Fibroblast of skin of right quadriceps (primary cell): Measurements from ENCODE around the gene NHP2.

Source experiments
- DNase-seq: peaks from one replicate; pipeline ENCODE4 v3.0.0-alpha.2; 2013

Gene NHP2

DNA sequence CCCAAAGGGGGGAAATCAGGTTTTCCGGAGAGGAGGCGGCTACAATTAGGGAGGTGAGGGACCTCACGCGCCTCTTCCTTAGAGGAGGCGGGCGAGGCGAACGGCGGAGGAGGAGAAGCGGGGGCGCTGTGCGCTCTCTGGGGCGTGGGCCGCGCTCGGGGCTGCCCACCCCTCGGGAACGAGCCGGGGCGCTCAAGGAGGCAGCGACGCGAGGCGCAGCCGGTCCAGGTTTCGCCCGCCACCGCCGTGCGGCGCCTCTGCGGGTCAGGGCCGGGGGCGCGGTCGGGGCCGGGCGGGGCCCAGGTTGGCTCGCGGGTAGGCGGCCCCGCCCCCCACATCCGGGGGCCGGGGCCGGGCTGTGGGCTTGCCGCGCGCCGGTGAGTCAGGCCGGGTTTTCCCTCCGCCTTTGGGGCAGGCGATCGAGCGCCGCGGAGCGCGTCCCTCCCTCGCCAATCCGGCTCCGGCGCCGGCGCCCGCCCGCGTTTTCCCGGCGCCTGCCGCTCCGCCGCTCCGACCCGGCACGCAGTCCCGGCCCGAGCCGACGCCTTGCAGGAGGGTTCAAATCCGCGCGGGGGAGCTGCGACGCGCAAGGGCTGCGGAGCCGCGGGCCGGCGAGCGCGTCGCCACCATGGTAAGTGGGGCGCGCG, 40.4 kb downstream of the NHP2 start, which contains the start of gene N4BP3:
Gene N4BP3 (plus strand): TSS at position 392 of the 647 bp plus-strand sequence. CDS start 6,052 bp downstream, outside the sequence.
- DNase-seq = peak; percentile 42

DNA sequence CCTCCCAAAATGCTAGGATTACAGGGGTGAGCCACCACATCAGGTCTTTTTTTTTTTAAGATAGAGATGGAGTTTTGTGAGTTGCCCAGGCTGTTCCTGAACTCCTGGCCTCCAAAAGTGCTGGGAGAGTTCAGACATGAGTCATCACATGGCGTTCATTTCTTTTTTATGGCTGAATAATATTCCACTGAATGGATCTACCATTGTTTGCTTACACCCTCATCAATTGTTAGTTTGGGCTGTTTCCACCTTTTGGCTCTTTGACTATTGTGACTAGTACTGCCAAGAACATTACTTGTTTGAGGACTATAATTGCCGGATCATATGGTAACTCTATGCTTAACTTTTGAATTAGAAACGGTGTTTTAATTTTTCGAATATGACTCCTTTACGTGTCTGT, 41.1 kb downstream of the NHP2 start:
- no peak for DNase-seq

DNA sequence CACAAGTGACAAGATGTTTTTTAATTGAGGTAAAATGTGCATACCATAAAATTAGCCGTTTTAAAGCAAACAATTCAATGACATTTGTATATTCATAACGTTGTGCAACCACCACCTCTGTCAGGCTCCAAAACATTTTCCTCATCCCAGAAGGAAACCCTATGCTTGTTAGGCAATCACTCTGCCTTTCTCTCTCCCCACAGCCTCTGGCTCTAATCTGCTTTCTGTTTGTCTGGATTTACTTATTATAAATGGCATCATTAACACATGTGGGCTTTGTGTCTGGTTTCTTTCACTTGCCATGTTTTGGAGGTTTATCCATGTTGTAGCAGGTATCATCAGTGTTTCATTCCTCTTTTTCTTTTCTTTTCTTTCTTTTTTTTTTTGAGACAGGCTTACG, 41.8 kb downstream of the NHP2 start:
- DNase-seq = peak; percentile 30

DNA sequence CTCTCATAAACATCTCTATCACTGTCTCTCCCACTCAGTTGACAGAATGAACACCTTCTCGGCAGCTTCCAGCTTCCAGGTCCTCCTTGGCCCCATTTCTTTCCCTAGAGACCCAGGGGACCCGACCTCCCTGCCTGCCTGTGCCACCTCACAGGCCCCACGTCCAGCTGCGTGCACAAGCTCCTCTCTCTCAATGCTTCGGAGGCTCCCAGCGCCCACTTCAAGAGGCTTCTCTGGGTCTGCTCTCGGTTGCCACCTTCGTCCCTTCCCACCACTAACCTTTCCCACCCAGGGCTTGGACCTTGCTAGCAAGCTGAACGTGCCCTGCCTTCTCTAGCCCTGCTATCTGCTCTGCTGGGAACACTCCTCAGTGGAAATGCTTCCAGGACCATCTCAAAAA, 43.2 kb downstream of the NHP2 start:
- no peak for DNase-seq

DNA sequence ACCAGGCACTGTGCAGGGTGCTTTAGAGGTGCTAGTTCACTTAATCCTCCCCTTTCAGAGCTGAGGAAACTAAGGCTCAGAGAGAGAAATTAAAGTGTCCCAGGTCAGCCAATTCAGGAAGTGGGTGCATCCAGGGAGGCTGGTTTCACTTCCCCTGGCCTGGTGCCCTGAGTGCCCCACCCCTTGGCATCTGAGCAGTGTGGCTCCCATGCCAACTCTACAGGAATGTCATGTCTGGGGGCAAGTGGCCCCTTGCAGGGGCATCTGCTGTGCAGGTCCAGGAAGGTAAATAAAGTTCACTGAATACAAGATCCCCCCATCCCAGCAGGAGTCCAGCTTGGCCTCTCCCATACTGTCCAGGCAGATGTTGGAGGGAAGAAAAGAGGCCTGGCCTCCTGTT, 44.7 kb downstream of the NHP2 start:
- DNase-seq = no peak

DNA sequence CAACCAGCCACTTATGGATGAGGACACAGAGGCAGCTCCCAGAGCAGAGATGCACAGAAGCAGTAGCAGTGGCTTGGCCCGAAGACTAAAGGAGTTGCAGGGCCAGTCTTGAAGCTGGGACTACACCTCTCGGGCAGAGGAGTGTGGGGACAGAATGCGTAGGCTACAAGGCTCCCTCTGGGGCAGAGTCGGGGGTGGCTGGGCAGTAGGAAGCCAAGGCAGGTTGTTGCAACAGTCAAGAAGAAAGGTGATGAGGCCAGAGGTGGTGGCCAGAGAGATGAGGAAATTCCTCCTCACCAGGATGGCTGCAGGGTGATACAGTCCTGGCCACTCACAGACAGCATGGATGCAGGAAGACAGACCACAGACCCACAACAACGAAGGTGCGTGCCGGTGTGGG, 45.2 kb downstream of the NHP2 start:
- DNase-seq = no peak

DNA sequence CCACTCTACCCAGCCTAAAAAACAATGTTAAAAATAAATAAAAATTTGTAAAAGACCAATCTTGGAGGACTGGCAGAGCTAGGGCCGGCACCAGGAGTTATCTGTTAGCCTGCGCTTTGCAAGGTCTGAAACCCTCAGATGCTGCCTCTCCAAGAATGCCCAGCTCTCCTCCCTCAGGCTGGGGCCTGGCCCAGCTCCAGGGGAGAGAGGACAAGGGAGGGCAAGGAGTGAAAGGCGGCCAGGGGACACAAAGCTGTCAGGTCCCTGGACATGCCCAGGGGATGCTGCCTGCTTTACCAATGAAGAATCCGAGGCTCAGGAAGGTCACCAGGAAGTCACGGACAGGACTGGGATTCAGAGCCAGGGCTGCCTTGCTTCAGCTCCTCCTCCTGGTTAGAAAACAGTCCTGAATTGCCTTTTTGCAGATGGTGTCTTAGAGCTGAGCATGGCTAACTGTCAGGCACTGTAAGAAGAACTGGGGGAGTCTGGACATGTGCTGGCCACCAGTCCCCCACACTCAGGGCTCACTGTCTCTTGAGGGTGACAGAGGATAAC, 45.9 kb downstream of the NHP2 start:
- no peak for DNase-seq

DNA sequence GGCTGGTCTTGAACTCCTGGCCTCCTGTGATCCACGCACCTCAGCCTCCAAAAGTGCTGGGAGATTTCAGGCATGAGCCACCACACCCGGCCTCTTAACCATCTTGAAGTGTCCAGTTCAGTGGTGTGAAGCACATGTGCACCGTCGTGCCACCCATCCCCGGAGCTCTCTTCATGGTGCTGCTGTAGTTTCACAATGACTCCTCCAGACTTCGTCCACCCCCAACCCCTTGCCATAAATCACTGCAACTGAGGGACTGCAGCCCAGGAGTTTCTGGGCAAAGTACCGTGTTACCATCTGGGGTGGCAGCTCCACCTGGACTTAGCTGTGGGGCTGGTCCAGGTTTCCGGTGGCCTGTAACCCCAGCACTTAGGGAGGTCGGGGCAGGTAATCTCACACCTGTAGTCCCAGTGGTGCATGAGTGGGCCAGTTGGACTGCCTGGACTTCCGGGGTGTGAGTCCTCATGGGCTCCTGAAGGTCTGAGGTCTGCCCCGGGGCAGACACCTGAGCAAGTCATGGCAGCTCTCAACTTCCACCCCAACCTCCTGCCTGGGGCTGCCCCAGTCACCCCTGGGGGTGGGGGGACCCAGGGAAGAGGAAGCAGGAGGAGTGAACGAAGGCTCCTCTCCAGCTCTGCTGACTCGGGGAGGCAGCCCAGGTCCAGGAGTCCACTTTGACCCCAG, 47.0 kb downstream of the NHP2 start:
- DNase-seq = no peak

DNA sequence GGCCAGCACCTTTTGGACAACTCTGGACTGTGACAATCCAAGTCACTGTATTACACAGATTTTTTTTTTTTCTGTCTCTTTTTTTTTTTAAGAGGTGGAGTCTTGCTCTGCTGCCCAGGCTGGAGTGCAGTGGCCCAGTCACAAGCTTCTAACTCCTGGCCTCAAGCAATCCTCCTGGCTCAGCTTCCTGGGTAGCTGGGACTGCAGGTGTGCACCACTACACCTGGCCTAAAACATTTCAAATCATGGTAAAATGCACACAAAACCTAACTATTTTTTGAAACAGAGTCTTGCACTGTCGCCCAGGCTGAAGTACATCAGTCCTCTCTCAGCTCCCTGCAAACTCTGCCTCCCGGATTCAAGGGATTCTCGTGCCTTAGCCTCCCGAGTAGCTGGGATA, 47.6 kb downstream of the NHP2 start:
- DNase-seq = no peak

DNA sequence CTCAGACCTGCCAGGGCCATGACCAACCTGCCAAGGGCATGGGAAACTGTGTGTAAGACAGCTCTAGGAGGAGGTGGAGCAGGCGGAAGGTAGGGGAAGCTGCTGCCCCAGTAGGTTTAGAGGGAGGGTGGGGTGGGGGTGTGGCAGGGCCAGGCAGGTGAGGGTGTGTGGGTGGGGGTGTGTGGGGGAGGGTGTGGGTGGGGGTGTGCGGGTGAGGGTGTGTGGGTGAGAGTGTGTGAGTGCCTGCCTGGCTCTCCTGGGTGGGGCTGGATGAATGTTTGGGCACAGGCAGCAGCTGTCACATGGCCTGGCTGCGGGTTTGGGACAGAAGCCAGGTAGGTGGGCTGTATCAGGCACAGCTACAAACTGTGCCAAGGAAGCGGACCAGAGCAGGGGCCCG, 49.2 kb downstream of the NHP2 start:
- DNase-seq = no peak

DNA sequence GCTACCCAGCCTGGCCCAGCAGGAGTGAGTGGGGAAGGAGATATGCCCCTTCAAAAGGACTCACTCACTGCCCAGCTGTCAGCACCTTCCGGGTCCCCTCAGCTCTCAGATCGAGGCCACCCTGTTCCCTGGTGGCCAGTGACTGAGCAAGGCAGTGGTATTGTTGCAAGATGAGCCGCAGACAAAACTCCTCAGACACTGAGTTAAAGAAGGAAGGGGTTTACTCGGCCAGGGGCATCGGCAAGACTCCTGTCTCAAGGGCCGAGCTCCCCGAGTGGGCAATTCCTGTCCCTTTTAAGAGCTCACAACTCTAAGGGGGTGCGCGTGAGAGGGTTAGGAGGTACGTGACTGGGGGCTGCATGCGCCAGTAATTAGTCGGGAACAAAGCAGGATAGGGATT, 50.1 kb downstream of the NHP2 start:
- no peak for DNase-seq
